HTR-8/SVneo (cell line): ENCODE data around the gene LSM10.

Experiments
- DNase-seq: peaks from one replicate; pipeline ENCODE4 v3.0.0; 2011; ENCODE audit warnings: low spot score, mixed read lengths; ENCODE audit not compliant: insufficient read length
- FAIRE-seq: peaks from 2 replicates; lab custom pipeline; 2011; peaks lifted over from hg19 to GRCh38; lab: Jason Lieb, UNC

The LSM10 gene

DNA sequence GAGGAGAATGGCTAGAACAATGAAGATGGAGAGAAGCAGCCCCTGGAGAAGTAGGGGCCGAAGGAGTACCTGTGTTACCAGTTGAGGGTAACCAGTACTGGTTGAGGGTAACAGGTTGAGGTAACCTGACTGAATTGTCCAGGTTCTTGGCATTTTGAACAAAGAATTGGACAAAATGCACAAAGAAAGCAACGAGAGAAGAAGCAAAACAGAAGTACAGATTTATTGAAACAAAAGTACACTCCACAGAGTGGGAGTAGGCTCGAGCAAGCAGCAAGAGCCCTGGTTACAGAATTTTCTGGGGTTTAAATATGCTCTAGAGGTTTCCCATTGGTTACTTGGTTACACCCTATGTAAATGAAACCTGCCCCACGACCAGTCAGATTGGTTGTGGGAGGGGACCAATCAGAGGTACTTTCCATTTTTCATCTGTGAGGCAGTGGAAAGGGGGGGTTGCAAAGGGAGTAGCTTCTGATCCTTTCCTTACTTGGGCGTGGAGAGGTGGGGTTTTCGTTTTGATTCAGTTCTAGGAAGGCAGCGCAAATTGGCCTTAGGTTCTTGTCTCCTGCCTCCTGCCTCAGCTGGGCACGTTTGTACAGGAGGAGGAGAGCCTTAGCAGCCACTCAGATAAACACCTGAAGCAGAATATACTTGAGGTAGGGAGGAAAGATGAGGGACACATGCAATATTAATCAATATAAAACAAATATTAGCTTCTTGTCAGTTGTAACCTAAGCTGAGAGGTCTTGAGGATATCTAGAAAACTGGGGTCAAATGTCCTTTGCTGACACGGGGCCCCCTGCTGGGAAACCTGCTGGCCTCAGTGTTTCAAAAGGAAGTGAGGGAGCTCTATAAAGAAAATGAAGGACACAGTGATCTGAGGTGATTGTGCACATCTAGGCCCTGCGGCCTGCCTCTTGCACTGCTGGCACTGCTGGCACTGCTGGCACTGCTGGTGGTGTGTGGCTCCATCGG is 14.3 kb upstream of the LSM10 start:
- FAIRE-seq (no peak), DNase-seq (no peak)

DNA sequence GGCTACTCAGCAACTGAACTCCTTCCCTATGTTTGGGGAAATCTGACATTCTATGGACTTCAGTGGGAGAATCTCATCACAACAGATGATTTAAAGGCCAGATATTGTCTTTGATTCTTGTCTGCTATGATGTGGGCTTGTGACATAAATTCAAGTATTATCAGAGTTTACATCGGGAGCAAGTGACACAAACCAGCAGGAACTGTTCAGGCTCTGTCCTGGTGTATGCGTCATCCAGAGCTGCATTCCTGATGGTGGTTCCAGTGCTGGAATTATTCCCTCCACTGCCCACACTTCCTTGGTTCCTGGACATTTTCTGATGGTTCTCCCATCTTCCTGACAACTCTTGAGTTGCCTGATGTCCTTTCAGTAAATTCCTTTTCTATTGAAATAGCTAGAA is 10.8 kb upstream of the LSM10 start:
- FAIRE-seq (peak; percentile 42), DNase-seq (peak; percentile 61)

DNA sequence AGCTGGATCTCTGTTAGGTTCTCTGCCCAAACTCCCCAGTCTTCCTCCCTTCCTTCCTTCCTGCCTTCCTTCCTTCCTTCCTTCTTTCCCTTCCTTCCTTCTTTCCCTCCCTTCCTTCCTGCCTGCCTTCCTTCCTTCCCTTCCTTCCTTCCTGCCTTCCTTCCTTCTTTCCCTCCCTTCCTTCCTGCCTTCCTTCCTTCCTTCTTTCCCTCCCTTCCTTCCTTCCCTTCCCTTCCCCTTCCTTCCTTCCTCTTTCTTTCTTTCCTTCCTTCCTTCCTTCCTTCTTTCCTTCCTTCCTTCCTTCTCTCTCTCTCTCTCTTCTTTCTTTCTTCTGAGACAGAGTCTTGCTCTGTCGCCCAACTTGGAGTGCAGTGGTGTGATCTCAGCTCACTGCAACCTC is 8.7 kb upstream of the LSM10 start:
- DNase-seq (no peak), FAIRE-seq (no peak)

DNA sequence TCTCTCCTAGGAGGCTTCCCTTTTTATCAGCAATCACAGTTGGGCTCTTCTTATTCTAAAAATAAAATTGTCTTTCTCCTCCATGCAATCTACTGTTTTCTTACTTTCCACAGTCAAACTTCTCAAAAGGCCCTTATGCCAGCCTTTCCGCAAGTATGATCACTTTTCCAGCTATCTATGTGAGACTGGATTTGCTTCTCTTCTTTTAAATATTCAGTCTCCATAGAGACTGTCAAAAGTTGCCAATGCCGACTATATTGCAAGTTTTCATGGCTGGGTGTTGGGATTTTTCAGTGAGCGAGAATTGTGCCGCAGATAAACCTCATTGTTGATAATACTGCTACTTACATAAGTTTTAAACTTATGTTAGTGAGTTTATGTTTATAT is 4.8 kb upstream of the LSM10 start:
- DNase-seq: no peak
- no peak for FAIRE-seq

DNA sequence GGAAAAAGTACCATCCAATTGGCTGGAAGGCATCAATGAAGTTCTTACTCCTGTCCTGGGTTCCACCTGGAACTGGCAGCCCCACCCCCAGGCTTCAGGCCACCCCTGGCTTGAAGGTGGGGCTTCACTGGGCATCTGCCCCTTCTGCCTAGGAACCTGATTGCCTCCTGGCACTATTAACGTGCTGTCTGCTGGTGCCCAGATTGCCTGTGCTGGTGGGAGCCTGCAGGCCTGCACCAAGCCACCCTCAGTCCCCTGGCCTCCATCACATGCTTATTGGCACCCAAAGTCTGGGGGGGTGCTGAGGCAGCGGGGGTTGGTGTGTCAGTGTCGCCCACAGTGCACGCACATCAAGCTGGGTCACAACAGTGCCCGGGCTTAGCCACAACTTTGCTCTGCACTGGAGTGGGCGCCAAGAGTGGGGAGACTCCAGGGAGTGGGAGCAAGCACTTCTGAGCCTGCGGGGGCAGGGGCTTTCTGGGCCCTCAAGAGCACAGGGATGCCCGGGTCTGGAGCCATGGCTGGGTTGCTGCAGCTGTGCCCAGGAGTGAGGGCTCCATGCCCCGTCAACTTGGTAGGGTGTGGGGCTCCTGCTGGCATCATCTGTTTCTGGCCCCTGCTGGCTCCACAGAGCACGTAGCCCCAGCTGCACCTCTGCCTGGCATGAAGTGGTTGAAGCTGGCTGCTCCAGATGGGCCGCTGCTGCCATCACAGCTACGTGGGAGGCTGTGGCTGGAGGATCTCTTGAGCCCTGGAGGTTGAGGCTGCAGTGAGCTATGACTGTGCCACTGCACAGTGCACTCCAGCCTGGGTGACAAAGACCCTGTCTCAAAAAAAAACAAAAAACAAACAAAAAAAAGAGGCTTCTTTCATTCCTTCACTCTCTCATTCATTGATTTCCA is 4.1 kb upstream of the LSM10 start:
- DNase-seq: no peak
- FAIRE-seq: no peak

DNA sequence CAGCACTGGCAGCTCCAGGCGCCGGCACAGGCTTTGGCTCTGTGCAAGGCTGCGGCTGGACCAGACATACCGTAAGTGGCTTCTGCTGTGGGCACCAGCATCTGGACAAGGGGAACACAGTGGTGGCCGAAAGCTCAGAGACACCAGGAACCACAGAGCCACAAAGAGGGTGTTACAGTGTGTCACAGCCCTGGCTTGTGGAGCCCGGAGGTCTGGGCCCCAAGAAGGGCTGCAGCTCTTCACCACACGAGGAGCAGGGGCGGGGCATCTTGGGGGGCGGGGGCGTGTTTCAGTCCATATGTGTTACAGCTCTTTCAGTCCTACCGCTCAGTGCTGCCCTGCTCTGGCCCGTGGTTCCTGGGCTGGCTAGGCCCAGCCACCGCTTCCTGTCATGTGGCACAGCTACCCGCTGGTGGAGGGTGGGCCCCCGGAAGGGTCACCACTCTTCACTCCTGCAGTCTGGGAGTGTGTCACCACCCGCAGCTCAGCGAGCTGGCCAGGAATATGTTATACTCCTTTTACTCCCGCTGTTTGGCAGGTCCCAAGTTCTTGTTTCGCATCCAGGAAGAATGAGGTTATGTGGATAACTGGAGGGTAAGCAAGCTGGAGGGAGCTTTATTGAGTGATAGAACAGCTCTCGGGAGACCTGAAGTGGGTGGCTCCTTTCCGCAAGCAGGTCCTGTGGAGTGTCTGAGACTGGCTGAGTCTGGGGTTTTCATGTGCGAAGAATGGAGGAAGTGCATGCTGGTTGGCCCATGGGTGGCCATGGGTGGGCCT is 3.3 kb upstream of the LSM10 start:
- DNase-seq: no peak
- peak; percentile 62 for FAIRE-seq

DNA sequence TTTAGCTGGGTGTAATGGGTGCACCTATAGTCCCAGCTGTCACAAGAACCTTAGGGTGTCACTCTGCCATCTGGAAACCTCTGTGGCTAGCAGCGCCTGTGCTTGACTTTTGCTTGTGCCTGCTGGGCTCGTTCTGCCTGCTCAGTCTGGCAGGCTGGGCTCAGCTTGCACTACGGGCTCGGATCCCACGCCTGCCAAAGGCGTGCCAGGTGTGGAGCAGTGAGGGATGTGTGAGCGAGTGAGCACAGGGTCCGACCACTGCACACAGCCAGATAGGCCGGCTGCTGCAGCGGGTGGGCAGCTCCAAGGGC is 2.8 kb upstream of the LSM10 start:
- no peak for DNase-seq
- no peak for FAIRE-seq

DNA sequence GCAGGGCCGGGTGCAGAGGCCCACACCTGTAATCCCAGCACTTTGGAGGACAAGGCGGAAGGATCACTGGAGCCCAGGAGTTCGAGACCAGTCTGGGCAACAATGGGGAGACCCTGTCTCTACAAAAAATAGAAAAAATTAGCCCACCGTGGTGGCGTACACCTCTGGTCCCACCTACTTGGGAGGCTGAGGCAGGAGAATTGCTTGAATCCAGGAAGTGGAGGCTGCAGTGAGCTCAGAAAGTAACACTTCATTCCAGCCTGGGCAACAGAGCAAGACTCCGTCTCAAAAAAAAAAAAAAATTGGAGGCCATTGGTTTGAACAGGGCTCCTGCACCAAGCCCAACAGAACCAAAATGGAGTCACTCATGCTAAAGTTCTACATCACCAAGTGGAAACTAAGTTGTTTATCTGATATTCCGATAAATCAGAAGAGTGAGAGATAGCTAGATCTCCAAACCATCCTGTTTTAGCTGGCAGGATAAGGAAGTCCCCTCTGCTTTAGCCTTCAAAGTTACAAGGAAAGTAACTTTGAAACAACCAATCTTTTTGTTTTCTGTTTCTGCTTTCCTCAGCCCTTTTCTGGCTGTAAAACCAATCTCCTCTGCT is 766 bp upstream of the LSM10 start:
- FAIRE-seq: no peak

DNA sequence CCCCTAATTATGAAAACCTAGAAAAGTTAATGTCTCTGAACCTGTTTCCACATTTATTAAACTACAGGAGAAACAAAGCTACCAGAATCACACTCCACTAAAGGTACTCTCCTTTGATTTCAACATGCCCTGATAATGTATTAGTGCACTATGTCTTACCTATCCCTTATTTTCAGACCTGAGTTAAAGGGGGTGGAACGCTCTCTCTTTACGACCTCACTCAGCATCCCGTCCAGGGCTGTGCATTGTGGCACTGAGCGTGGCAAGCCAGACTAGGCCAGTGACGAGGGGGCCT is 678 bp downstream of the LSM10 start:
- DNase-seq (no peak), FAIRE-seq (no peak)

More for the DNA sequence above, 766 bp upstream of the LSM10 start:
- DNase-seq: no peak

DNA sequence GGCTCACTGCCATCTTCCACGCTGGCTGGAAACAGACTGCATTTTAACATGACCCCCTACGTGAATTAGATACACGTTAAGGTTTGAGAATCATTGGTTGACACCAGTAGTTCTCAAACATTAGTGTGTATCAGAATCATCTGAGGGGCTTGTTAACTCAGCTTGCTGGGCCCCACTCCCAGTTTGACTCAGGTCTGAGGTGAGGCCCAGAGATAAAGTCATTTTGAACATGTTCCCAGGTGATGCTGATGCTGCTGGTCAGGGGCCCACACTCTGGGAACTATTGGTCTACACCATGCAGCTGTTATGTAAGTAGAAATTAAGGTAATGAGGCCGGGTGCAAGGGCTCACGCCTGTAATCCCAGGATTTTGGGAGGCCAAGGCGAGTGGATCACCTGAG is 1.3 kb downstream of the LSM10 start:
- FAIRE-seq (no peak), DNase-seq (no peak)

DNA sequence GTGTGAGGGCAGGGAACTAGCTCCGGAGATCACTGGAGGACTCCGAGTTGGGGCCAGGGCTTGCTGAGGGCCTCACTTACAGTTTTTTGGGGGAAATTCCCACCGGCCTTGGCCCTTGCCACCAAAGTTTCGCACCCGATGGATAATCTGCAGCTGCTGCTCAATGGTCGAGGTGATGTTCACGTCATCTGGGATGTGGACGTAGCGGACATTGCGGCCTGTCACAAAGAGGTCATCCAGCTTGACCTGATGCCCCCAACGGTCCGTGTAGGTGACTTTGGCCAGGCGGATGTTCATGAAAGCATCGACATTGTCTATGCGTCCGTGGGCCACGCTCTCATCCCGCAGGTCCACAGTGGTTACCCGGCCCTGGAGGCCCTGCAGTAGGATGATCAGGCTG is 4.0 kb downstream of the LSM10 start:
- DNase-seq (no peak), FAIRE-seq (no peak)

DNA sequence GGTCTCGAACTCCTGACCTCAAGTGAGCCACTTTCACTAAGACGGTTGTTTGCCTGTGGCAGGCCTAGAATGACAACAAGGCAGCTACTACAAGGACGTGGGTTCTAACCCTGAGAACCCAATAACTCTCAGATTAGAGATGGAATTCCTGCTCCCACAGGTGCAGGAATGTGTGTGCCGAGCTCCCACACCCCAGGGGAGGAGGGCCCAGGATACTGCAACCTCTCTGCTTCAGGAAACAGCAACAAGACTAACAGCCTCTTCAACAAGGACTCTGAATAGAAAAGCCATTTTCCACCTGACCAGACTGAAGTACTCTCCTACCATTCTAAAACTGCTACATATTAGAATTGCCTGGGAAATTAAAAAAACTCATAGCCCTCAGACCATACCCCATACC is 4.9 kb downstream of the LSM10 start:
- no peak for FAIRE-seq
- DNase-seq: no peak

DNA sequence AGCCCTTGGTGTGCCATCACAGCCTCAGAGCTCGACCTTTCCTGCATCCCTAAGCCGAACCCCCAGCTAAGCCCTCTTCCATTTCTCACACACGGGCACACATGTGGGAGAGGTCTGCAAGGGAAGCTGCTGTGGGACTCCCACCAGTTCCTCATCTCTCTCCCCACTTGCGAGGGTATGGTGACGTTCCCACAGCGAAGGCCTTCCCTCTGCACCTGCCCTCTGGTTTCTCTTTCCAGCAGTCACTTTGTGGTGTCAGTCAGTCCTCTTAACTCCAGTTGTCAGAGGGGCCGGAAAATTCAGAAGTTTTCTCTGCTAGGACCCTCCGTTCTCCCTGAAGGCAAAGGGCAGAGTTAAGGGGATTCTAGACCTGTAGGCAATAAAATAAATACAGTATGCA is 6.4 kb downstream of the LSM10 start:
- DNase-seq (no peak), FAIRE-seq (no peak)

DNA sequence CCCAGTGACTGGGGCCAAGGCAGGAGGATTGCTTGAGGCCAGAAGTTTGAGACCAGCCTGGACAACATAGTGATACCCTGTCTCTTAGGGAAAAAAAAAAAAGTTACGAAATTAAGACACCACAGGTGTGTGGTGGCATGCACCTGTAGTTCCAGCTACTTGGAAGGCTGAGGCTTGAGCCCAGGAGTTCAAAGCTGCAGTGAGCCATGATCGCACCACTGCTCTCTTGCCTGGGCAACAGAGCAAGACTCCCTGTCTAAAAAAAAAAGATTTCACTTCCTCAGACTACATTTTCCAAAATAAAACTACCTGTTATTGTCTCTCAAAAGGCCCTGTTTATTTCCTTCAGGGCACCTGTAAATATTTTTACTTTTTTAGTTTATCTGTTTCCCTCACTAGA is 7.3 kb downstream of the LSM10 start:
- no peak for DNase-seq
- no peak for FAIRE-seq

DNA sequence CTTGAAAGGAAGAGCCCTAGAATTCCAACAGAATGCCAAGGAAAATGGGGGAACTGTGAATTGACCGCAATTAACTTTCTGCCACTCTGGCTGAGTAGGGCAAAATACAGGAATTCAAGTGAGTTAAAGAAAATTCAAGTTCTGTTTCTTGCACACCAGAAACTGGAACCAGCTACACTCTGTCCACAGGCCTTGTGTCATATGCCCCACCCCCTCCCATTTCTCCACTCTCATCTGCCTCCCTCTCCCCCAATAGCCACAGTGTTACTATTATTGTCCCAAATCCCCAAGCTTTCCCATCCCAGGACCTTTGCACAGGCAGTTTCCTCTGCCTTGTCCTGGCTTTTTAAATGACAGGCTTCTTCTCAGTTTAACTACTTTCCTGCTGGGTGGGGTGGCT is 7.7 kb downstream of the LSM10 start:
- FAIRE-seq (no peak), DNase-seq (no peak)

DNA sequence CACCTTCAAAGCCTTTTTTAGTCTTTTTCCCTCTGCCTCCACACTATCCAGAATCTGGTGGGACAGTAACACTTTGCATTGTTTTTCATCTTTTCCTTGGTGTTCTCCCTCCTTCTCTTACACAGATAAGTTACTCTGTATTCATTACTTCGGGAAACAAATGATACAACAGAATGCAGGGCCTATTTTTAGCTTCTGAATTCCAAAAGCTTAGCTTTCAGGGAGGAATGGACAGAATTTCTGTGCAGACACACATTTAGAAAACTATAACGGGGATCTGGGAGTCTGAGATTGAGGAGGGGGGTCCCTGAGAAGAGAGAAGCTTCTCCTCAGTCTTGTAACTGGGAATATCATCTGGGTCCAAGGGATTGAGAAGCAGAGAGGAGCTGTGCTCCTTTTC is 8.4 kb downstream of the LSM10 start:
- no peak for DNase-seq
- FAIRE-seq: no peak

DNA sequence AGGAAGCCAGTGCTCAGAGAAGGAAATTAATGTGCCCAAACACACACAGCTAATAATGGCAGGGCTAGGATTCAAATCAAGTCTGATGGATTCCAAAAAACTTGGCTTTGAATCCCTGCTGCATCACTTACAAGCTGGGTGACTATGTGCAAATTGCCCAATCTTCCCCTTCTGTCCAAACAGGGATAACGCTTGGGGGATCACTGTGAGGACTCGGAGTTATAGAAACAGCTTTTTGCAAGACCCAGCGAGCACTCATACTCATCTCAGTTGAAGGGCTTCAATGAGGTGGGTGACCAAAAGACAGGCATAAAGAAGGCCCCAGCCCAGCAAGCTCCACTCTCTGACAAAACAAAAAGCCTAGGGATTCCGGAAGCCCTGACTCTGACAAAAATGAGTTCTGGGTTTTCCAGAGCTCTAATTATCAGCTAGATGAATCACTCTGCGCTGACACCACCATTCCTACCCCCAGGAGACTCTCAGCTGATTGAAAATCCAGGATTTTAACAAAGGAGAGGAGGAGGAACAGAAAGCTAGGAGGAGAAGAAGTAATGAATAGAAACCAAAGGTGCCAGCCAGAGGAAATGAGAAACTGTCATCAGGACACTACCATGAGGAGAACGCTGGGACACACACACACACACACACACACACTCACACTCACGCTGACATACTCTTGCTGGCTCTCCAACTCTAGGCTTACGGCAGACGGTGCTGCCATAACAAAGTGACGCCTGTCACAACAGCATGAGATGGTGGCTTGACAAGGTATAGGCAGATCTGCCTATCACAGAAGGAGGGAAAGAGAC is 10.4 kb downstream of the LSM10 start:
- FAIRE-seq (no peak), DNase-seq (no peak)

DNA sequence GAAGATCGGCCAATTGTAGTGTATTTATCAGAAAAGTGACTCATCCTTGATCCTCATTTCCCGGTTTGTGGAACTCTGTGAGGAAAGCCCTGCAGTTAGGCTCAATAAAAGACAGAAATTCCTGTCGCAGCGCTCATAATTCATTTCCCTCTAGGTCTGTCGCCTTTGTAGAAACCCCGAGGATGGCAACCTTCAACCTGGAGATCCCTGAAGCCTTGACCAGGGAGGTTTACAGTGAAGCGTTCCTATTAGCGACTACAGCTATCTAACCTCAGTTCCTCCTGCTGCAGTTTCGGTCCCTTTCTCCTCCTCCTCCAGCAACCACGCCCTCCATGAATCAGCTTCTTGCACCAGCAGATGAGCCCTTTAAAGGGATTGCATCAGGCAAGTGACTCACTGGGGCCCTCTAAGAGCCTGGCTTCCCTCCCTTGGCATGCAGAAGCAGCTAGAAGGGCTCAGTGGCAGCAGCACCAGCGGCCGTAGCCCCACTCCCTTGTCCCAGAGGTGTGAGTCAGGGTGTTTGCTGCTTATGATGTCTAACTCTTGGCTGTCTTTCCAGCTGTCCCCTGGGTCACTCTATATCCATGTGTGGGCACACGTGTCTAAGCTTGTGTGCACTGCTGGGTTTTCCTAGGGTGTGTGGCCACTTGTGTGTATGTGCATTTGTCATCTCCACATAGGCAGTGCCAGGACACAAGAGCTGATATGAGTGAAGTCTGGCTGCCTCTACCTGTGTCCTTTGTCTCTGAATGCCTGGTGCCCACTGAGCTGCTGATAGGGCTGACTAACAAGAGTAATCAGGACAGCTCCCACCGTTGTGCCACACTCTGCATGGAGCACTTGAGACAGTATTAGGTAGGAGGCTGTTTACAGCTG is 11.2 kb downstream of the LSM10 start:
- FAIRE-seq: peak; percentile 31
- peak; percentile 94 for DNase-seq
